ENCODE results near the gene PDE1A.

DNA sequence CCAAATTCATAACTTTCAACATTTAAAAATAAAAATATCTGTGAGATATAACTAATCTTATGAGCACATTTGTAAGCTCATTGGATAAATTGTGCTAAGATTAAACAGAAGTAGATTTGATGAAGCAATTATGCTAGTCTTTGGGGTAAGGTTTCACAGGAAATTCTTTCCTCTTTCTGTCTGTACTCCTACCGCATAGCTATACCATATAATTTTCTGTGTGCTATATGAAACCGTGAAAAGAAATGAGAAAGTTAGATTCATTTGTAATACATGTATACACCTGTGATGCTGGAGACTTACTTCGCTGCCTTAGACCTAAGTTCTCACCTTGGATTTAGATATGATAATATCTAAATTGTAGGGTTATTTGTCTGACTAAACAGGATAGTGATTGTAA, 256.5 kb downstream of the PDE1A start:
- TF ChIP-seq CTCF (IDR thresholded peaks at IDR 0.05; ENCODE audit: low read depth, low read length, poor library complexity, severe bottlenecking) (no peak), EZH2phosphoT487 (IDR thresholded peaks at IDR 0.05; ENCODE audit: borderline replicate concordance, low read length) (no peak)

All from DOHH2 (cell line).